ENCODE measurements around the gene RAPGEF4. TPM values are rescaled to one million over a fixed set of nuclear protein-coding genes. Genes with fewer than 3 reads are reported as not detected.

RAPGEF4 gene
- polyA plus RNA-seq, 1 experiment = 0.60 TPM

DNA sequence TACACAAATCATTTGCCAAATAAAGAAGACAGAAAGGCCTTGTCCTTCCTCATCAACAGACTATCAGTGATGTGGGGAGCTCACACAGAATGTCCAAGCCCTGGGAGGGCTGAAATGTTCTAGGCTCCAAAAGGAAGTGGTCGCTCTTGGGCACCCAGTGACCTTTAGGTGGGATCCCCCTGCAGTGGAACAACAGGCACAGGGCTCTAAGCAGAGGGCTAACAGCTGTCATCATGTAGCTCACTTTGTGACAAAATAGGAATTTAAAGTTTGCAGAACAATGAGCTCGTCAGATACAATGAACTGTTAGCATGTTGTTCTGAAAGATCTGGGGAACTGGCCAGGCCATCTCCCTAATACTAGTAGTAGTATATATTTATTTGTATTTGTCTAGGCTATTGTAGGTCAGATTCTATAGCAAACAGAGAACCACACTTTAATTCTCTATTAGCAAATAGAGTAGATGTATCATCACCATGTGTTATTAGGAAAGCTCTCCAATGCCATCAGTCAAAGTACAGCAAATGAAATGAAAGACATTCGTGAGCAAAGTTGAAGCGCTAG is 188.5 kb downstream of the RAPGEF4 start:
- TF ChIP-seq, protein P1, sequence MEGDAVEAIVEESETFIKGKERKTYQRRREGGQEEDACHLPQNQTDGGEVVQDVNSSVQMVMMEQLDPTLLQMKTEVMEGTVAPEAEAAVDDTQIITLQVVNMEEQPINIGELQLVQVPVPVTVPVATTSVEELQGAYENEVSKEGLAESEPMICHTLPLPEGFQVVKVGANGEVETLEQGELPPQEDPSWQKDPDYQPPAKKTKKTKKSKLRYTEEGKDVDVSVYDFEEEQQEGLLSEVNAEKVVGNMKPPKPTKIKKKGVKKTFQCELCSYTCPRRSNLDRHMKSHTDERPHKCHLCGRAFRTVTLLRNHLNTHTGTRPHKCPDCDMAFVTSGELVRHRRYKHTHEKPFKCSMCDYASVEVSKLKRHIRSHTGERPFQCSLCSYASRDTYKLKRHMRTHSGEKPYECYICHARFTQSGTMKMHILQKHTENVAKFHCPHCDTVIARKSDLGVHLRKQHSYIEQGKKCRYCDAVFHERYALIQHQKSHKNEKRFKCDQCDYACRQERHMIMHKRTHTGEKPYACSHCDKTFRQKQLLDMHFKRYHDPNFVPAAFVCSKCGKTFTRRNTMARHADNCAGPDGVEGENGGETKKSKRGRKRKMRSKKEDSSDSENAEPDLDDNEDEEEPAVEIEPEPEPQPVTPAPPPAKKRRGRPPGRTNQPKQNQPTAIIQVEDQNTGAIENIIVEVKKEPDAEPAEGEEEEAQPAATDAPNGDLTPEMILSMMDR (IDR thresholded peaks at IDR 0.05; ENCODE audit: insufficient read depth, low read depth, low read length) = no peak
- ChIA-PET POLR2A (interaction anchor here (0.6 kb wide), 1 partner anchor 84 kb away, joined by 3 read pairs; no protein-coding TSS in a partner anchor), CTCF (interaction anchor here (1.1 to 3.8 kb wide), 5 partner anchors 8 to 117 kb away, joined by 3 to 17 read pairs (median 6); no protein-coding TSS in a partner anchor)
- no peak overlapping the region for H3K4me3 ChIP-seq (ENCODE audit: low read depth, low read length)
- no peaks in the 10 kb centered on the region for H3K36me3 ChIP-seq (ENCODE audit: control insufficient read depth, insufficient read depth, low read length)
- no peaks in the 10 kb centered on the region for H3K27me3 ChIP-seq (ENCODE audit: control insufficient read depth, insufficient read depth, low read length)
- DNase-seq (ENCODE audit: low read depth) = no peak

DNA sequence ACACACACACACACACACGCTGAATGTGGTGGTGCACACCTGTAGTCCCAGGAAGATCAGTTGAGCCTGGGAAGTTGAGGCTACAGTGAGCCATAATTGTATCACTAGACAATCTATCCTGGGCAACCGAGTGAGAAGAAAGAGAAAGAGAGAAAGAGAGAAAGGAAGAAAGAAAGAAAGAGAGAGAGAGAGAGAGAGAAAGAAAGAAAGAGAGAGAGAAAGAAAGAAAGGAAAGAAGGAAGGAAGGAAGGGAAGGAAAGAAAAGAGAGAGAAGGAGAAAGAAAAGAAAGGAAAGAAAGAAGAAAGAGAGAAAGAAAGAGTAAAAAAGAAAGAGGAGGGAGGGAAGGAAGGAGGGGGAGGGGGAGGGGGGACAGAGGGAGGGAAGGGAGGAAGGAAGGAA is 190.0 kb downstream of the RAPGEF4 start:
- Histone ChIP-seq H3K4me3 (ENCODE audit: low read depth, low read length) (no peak overlapping the region), H3K27me3 (ENCODE audit: control insufficient read depth, insufficient read depth, low read length) (no peaks in the 10 kb centered on the region), H3K36me3 (ENCODE audit: control insufficient read depth, insufficient read depth, low read length) (no peaks in the 10 kb centered on the region)
- ChIA-PET POLR2A (no interaction called here), CTCF (interaction anchor here (0.7 kb wide), 1 partner anchor 56 kb away, joined by 3 read pairs; no protein-coding TSS in a partner anchor)
- TF ChIP-seq, protein P1 (IDR thresholded peaks at IDR 0.05; ENCODE audit: insufficient read depth, low read depth, low read length) = no peak
- DNase-seq (ENCODE audit: low read depth) = no peak

DNA sequence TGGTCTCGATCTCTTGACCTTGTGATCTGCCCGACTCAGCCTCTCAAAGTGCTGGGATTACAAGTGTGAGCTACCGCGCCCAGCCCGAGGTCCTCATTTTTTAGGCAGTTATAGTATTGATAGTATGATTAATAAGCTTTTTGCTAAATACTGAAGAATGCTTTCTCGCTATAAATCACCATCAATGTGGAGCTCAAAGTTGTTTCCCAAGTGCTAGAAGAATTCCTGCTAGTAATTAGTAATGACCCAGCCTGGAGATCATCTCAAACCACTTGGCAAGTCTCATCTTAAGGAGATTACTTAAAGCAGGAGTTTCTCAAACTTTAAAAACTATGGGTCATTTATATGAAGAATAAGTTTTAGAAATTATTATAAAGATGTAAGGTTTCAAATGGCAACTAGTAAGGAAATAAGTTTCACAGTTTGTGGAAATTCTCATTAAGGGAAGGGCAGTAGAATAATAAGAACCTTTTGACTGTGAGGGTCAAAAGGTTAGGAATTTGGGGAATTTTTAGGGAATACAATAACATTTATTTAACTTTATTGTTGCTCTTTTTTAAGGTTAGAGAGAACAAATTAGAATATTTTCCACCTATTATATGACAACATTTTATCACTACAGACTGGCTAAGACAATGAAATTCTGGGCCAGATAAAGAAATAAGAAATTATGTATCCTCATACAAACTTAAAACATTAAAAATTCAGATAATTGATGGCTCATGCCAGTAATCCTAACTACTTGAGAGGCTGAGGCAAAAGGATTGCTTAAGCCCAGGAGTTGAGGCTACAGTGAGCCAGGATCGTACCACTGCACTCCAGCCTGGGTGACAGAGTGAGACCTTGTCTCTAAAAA is 191.4 kb downstream of the RAPGEF4 start:
- POLR2A ChIA-PET = no interaction called here
- H3K27me3 ChIP-seq (ENCODE audit: control insufficient read depth, insufficient read depth, low read length) = no peaks in the 10 kb centered on the region

DNA sequence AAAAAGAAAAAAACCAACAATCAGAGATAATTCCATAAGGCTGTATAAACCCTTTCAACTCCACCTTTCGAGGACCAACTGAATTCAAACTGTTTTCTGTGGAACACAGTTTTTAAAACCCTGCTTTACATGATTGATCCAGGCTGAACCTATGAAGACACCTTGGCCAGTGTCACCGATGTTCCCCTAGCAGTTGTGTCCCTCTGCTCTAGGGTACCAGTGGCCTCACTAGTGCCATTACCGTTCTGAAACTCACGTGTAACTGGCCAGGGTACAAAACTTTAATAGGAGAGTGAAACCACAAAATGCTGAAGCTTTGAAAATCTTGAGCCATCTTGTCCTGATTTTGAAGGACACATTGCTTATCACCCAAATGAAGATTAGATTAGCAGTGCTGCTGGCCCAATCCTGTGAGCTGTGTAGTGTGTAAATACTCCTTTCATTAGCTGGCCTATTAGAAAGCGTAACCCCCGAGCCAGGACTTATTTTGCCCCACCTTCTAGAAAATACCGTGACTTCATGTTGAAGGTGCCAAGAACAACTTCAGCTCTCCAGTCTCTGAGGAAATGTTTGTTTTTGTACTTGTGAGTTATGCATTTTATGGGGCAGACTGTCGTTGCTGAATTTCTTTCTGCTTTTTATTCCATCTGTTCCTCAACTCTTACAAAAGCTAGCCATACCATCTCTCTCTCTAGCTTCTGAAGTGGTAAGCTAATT is 192.2 kb downstream of the RAPGEF4 start:
- DNase-seq (ENCODE audit: low read depth) = peak; percentile 78
- CTCF ChIA-PET = interaction anchor here (0.7 to 1.2 kb wide), 3 partner anchors 21 to 65 kb away, joined by 3 to 4 read pairs (median 3); no protein-coding TSS in a partner anchor
- TF ChIP-seq, protein P1 (IDR thresholded peaks at IDR 0.05; ENCODE audit: insufficient read depth, low read depth, low read length) = no peak
- no peak overlapping the region for H3K4me3 ChIP-seq (ENCODE audit: low read depth, low read length)
- POLR2A ChIA-PET = interaction anchor here (0.6 kb wide), 1 partner anchor 9 kb away, joined by 9 read pairs; no protein-coding TSS in a partner anchor
- H3K27me3 ChIP-seq (ENCODE audit: control insufficient read depth, insufficient read depth, low read length) = no peaks in the 10 kb centered on the region
- no peaks in the 10 kb centered on the region for H3K36me3 ChIP-seq (ENCODE audit: control insufficient read depth, insufficient read depth, low read length)

More for the DNA sequence above, 191.4 kb downstream of the RAPGEF4 start:
- TF ChIP-seq, protein P1 (IDR thresholded peaks at IDR 0.05; ENCODE audit: insufficient read depth, low read depth, low read length) = no peak
- CTCF ChIA-PET = interaction anchor here (1.2 kb wide), 1 partner anchor 35 kb away, joined by 4 read pairs; no protein-coding TSS in a partner anchor
- H3K4me3 ChIP-seq (ENCODE audit: low read depth, low read length) = no peak overlapping the region
- no peaks in the 10 kb centered on the region for H3K36me3 ChIP-seq (ENCODE audit: control insufficient read depth, insufficient read depth, low read length)
- no peak for DNase-seq (ENCODE audit: low read depth)
